Peyer's patch (tissue), 4 donors: Measurements from ENCODE around the gene CCK.

Experiments used
- POLR2A ChIP-seq, 2 donors: fragments of 450-650 bp; IDR thresholded peaks; one replicate each; pipeline ENCODE4 v1.5.1; 2017; ENCODE audit warnings: antibody characterized with exemption in 2 of 2, mild to moderate bottlenecking in 2 of 2, moderate library complexity in 2 of 2
- TF ChIP-seq, protein P1 (sequence below), 6 experiments: fragments of 450-650 bp in 4 of 6; fragments of 200-600 bp in 2 of 6; sonication (generic) in 1 of 6; IDR thresholded peaks; one replicate each; pipeline ENCODE4 v1.5.1; 2017 to 2019; ENCODE audit warnings: antibody characterized with exemption in 6 of 6, mild to moderate bottlenecking in 3 of 6, moderate library complexity in 1 of 6

DNA sequence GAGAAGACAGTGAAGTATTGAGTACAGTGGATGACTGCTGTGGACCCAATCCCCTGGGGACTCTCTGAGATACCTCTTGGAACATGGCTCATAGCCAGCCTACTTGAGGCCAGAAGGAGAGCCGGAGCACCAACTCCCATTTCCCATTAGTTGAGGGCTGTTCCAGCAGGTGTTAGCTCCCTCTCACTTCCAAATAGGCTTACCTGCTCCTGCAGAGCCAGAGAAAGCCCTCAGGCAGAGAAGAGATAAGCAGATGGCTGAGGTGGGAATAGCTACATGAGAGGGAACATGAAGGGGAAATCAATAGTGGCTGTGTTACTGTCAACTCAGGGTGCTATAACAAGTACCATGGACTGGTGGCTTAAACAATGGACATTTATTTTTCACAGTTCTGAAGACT, 4.6 kb upstream of the CCK start:
- no peak for TF ChIP-seq POLR2A (IDR thresholded peaks at IDR 0.05)
- TF ChIP-seq, protein P1, sequence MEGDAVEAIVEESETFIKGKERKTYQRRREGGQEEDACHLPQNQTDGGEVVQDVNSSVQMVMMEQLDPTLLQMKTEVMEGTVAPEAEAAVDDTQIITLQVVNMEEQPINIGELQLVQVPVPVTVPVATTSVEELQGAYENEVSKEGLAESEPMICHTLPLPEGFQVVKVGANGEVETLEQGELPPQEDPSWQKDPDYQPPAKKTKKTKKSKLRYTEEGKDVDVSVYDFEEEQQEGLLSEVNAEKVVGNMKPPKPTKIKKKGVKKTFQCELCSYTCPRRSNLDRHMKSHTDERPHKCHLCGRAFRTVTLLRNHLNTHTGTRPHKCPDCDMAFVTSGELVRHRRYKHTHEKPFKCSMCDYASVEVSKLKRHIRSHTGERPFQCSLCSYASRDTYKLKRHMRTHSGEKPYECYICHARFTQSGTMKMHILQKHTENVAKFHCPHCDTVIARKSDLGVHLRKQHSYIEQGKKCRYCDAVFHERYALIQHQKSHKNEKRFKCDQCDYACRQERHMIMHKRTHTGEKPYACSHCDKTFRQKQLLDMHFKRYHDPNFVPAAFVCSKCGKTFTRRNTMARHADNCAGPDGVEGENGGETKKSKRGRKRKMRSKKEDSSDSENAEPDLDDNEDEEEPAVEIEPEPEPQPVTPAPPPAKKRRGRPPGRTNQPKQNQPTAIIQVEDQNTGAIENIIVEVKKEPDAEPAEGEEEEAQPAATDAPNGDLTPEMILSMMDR (IDR thresholded peaks at IDR 0.05): no peak
